Smooth muscle cell (in vitro differentiated cells): Measurements from ENCODE around the gene MCM3AP. TPM values are rescaled to one million over a fixed set of nuclear protein-coding genes. Genes with fewer than 3 reads are reported as not detected.

ENCODE experiments used
- DNase-seq: peaks from one replicate; lab custom pipeline; 2025; ENCODE audit not compliant: unreplicated experiment; lab: John Stamatoyannopoulos, UW
- H2AFZ ChIP-seq: fragments of 200-600 bp; sonication (generic); 2 replicates; pipeline ENCODE4 v1.6.0; 2016; ENCODE audit warnings: antibody characterized with exemption, low read depth, mild to moderate bottlenecking
- H3F3A ChIP-seq: fragments of 200-600 bp; sonication (generic); 2 replicates; pipeline ENCODE4 v1.6.0; 2017; ENCODE audit warnings: antibody characterized with exemption, low read depth
- H3K27ac ChIP-seq: fragments of 200-600 bp; sonication (generic); 2 replicates; pipeline ENCODE4 v1.5.1; 2016; ENCODE audit warnings: low read depth, mild to moderate bottlenecking
- H3K27me3 ChIP-seq: fragments of 200-600 bp; sonication (generic); 2 replicates; pipeline ENCODE4 v1.6.1; 2016; ENCODE audit warnings: low read depth, mild to moderate bottlenecking
- H3K36me3 ChIP-seq: fragments of 200-600 bp; sonication (generic); 2 replicates; pipeline ENCODE4 v1.5.1; 2016; ENCODE audit warnings: low read depth
- H3K4me1 ChIP-seq: fragments of 200-600 bp; sonication (generic); 2 replicates; pipeline ENCODE4 v1.5.1; 2016; ENCODE audit warnings: low read depth
- H3K4me2 ChIP-seq: fragments of 200-600 bp; sonication (generic); 2 replicates; pipeline ENCODE4 v1.6.0; 2016; ENCODE audit warnings: mild to moderate bottlenecking
- H3K4me3 ChIP-seq: fragments of 200-600 bp; sonication (generic); 2 replicates; pipeline ENCODE4 v1.5.1; 2016; ENCODE audit warnings: mild to moderate bottlenecking
- H3K79me2 ChIP-seq: fragments of 200-600 bp; sonication (generic); 2 replicates; pipeline ENCODE4 v1.6.0; 2016; ENCODE audit warnings: low read depth, mild to moderate bottlenecking
- H3K9ac ChIP-seq: fragments of 200-600 bp; sonication (generic); 2 replicates; pipeline ENCODE4 v1.6.0; 2016; ENCODE audit warnings: low read depth
- H3K9me3 ChIP-seq: fragments of 200-600 bp; sonication (generic); replicated peaks from 2 replicates; pipeline ENCODE4 v1.5.1; 2016; ENCODE audit warnings: low read depth
- H4K20me1 ChIP-seq: fragments of 200-600 bp; sonication (generic); 2 replicates; pipeline ENCODE4 v1.6.0; 2016; ENCODE audit warnings: low read depth
- WGBS: methylation state at CpG from one replicate; pipeline ENCODE4 v1.1.7; 2016; ENCODE audit warnings: low lambda C conversion rate; 5-methylcytosine and 5-hydroxymethylcytosine counted together
- polyA plus RNA-seq: library from polyadenylated mRNA; unstranded; fragments of >200 nt; fragmentation: Nextera tagmentation; extraction: Ambion mirVana; gene quantifications from 2 replicates; pipeline ENCODE4 v1.2.1, GENCODE V29; 2016
- total RNA-seq: library from RNA; depleted of rRNA; stranded (reverse); fragments of >200 nt; gene quantifications from 2 replicates; pipeline ENCODE4 v1.2.3, GENCODE V29; 2014
- TF ChIP-seq, protein P1 (sequence below): fragments of 200-600 bp; sonication (generic); IDR thresholded peaks from 2 replicates; pipeline ENCODE4 v1.5.1; 2017; ENCODE audit warnings: borderline replicate concordance, mild to moderate bottlenecking, antibody characterized with exemption; ENCODE audit not compliant: insufficient read depth, poor library complexity, severe bottlenecking

MCM3AP gene
- total and polyA plus RNA-seq, 2 experiments from 2014 or later: 39.2 to 51.5 TPM

DNA sequence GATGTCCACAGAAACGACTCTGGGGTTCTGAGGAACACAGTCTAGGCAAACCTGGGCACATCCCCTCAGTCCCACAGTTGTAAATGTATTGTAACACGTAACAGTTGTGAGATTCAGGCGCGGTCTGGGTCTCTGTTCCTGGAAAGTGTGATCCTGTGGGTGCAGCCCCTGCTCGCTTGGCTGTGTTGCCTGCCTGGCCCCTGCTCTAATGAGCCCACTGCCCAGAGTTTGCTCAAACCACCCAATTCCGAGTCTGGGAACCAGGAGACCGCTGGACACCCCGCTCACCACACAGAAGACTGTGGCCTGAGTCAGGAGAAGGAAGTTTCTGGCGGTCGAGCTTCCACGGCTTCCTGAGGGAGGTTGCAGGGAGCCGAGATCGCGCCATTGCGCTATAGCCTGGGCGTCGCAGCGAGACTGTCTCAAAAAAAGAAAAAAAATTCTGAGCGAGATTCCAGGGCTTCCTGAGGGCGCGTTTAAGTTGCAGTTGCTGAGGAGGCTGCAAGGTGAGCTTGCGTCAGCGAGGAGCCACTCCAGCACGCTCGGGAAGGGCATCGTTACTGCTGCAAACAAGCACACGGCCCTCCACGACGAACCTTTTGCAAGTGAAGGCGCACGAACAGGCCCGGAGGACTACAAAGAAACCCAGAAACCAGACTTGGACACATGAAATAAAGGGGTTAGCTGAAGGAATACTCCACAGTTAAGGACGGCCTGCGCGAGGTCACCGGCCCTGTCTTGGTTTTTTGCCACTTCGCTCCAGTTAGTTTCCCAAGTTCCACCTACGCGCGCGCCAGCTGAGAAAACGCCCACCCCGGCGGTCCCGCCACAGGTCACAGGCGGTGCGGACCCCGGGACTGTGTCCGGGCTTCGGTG, 37.2 kb upstream of the MCM3AP start:
- Histone ChIP-seq H4K20me1 (no peaks in the 10 kb centered on the region), H3F3A (peaks cover 15% of the 10 kb centered on the region), H3K79me2 (peaks cover 46% of the 10 kb centered on the region), H3K9me3 (no peaks in the 10 kb centered on the region), H2AFZ (peak overlapping the region; percentile 64), H3K36me3 (no peaks in the 10 kb centered on the region), H3K27ac (peak overlapping the region; percentile 32), H3K9ac (peak overlapping the region; percentile 28), H3K27me3 (no peaks in the 10 kb centered on the region), H3K4me1 (peaks cover 22% of the 10 kb centered on the region), H3K4me2 (peak overlapping the region; percentile 99), H3K4me3 (peak overlapping the region; percentile 99)
- WGBS: 3% methylated on average over 50 of the region's 50 CpGs
- no peak for DNase-seq
- TF ChIP-seq, protein P1, sequence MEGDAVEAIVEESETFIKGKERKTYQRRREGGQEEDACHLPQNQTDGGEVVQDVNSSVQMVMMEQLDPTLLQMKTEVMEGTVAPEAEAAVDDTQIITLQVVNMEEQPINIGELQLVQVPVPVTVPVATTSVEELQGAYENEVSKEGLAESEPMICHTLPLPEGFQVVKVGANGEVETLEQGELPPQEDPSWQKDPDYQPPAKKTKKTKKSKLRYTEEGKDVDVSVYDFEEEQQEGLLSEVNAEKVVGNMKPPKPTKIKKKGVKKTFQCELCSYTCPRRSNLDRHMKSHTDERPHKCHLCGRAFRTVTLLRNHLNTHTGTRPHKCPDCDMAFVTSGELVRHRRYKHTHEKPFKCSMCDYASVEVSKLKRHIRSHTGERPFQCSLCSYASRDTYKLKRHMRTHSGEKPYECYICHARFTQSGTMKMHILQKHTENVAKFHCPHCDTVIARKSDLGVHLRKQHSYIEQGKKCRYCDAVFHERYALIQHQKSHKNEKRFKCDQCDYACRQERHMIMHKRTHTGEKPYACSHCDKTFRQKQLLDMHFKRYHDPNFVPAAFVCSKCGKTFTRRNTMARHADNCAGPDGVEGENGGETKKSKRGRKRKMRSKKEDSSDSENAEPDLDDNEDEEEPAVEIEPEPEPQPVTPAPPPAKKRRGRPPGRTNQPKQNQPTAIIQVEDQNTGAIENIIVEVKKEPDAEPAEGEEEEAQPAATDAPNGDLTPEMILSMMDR: no peak

DNA sequence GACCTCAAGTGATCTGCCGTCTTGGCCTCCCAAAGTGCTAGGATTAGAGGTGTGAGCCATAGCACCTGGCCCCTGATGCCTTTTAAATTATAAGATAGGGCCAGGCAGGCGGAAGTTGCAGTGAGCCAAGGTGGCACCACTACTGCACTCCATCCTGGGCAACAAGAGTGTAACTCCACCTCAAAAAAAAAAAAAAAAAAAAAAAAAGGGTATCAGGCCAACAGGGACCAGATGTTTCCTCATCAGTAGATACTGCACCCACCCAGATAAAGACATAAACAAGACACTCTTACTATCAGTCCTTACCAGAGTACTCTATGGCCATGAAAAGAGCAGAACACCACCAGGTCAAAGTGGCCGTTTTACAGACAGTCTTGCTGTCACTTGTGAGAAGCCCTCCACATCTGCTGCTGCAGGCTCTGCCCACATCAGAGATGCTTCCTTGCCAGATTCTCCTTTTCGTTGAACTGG, 35.0 kb upstream of the MCM3AP start:
- no peak overlapping the region for H3K9ac ChIP-seq
- no peak for DNase-seq
- H3K4me1 ChIP-seq: peaks cover 14% of the 10 kb centered on the region
- H3K36me3 ChIP-seq: no peaks in the 10 kb centered on the region
- TF ChIP-seq, protein P1: no peak
- no peak overlapping the region for H3K27ac ChIP-seq
- peaks cover 7% of the 10 kb centered on the region for H3F3A ChIP-seq
- H3K79me2 ChIP-seq: peaks cover 24% of the 10 kb centered on the region
- no peak overlapping the region for H2AFZ ChIP-seq
- 78% methylated on average over 4 of the region's 4 CpGs for WGBS
- no peaks in the 10 kb centered on the region for H3K27me3 ChIP-seq
- H4K20me1 ChIP-seq: no peaks in the 10 kb centered on the region
- H3K4me2 ChIP-seq: peak overlapping the region; percentile 99
- H3K9me3 ChIP-seq: no peaks in the 10 kb centered on the region
- no peak overlapping the region for H3K4me3 ChIP-seq

DNA sequence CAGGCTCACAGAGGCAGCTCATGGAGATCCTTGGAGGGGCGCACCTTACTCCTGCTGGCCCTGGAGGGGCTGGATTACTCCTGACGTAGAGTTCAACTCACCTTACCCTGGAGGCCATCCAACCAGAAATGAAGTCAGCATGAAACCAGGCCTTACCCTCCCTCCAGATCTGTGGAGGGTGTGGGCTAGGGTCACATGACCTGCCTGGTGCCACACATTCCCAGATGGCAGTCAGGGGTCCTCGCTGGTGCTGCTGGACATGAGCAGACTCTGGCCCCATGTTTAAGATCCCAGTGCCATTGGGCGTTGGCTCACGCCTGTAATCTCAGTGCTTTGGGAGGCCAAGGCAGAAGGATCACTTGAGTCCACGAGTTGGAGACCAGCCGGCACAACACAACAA, 33.8 kb upstream of the MCM3AP start:
- Histone ChIP-seq H3K9me3 (no peaks in the 10 kb centered on the region), H3K27me3 (no peaks in the 10 kb centered on the region), H3K4me2 (no peak overlapping the region), H3K36me3 (no peaks in the 10 kb centered on the region), H3K4me1 (peaks cover 14% of the 10 kb centered on the region), H3K4me3 (no peak overlapping the region), H2AFZ (no peak overlapping the region), H3F3A (no peaks in the 10 kb centered on the region), H4K20me1 (no peaks in the 10 kb centered on the region), H3K27ac (no peak overlapping the region), H3K79me2 (peaks cover 23% of the 10 kb centered on the region), H3K9ac (no peak overlapping the region)
- no peak for DNase-seq
- TF ChIP-seq, protein P1: no peak
- WGBS: 96% methylated on average over 7 of the region's 7 CpGs

DNA sequence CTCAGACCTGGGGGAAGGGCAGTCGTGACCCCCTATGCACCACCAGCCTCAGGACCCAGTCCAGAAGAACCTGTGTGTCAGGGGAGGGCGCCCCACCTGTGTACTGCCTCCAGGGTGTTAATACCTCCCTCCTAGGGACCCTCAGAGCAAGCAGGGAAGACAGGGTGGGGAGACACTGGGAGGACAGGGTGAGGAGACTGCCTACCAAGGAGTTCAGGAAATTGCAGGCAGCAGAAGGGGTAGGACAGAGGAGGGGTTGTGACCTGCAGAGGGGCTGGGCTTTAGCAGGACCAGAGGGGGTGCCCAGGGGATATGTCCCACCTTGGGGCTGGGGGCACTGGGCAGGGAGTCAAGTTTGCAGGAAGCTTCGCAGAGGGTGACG, 33.0 kb upstream of the MCM3AP start:
- Histone ChIP-seq H3K27me3 (no peaks in the 10 kb centered on the region), H2AFZ (no peak overlapping the region), H3K9ac (no peak overlapping the region), H3K4me1 (peaks cover 14% of the 10 kb centered on the region), H3K4me3 (no peak overlapping the region), H4K20me1 (no peaks in the 10 kb centered on the region), H3K4me2 (no peak overlapping the region), H3K9me3 (no peaks in the 10 kb centered on the region), H3K27ac (no peak overlapping the region), H3K79me2 (peaks cover 23% of the 10 kb centered on the region), H3K36me3 (no peaks in the 10 kb centered on the region), H3F3A (no peaks in the 10 kb centered on the region)
- WGBS: 76% methylated on average over 4 of the region's 4 CpGs
- TF ChIP-seq, protein P1: no peak
- DNase-seq: no peak
